ENCODE measurements around the gene SDF4.

The SDF4 gene

DNA sequence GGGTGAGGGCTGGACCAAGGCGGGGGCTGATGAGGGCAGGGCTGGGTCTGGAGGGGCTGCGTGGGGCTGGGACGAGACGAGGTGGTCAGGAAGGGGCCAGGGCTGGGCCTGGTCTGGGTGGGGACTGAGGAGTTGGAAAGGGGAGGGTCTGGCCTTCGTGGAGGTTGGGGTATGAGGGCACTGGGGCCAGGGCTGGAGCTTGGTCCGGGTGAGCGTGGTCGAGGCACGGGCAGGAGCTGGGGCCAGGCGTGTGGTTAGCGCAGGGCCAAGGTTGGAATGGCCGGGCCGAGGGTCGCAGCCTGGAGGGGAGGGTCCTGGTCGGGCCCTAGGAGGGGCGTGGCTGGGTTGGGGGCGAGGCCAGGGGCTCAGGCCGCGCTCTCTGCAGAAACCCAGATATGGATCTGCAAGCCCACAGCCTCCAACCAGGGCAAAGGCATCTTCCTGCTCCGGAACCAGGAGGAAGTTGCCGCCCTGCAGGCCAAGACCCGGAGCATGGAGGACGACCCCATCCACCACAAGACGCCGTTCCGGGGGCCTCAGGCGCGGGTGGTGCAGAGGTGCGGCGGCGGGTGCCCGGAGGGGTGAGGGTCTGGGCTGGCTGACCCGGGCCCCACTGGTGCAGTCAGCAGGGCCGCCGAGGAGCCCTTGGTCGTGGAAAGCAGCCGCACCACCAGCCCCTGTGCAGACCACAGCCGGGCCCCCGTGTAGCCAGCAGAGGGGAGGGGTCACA is 49.1 kb downstream of the SDF4 start:
- no peak for DNase-seq (ENCODE audit: extremely low spot score)
- TF ChIP-seq SUZ12 (IDR thresholded peaks at IDR 0.05): no peak
- no peak for TF ChIP-seq TARDBP (IDR thresholded peaks at IDR 0.05)
- CTCF ChIA-PET: no interaction called here
- POLR2A ChIA-PET: no interaction called here

DNA sequence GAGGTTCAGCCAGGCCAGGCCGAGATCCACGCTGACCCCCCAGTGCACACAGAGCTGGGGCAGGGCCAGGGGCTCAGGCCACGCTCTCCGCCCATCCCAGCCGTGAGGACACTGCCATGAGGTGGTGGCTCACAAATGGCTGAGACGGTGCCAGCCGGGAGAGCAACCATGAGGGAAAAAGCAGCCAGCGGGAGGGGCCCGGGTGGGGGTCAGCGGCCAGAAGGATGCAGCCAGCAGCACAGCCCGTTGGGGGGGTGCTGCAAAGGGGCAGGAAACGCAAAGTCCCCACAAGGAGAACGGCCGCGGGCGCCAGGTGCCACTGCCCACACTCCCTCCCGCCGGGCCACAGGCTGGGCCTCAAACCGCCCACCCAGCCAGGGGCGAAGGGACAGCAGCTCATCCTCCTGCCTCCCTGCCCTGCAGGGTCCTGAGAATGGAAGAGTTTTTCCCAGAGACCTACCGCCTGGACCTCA is 49.8 kb downstream of the SDF4 start:
- no peak for TF ChIP-seq TARDBP (IDR thresholded peaks at IDR 0.05)
- no peak for TF ChIP-seq ZNF384 (IDR thresholded peaks at IDR 0.05)
- no peak for TF ChIP-seq SUZ12 (IDR thresholded peaks at IDR 0.05)
- no peak for TF ChIP-seq ARNT (IDR thresholded peaks at IDR 0.05)
- TF ChIP-seq CTBP1 (IDR thresholded peaks at IDR 0.05; ENCODE audit: borderline replicate concordance): no peak
- no peak for TF ChIP-seq SP1 (IDR thresholded peaks at IDR 0.05)
- TF ChIP-seq BHLHE40 (IDR thresholded peaks at IDR 0.05; ENCODE audit: borderline replicate concordance): no peak
- TF ChIP-seq L3MBTL2 (conservative IDR thresholded peaks at IDR 0.05): no peak
- TF ChIP-seq ELF4 (IDR thresholded peaks at IDR 0.05): no peak
- TF ChIP-seq, protein P1, sequence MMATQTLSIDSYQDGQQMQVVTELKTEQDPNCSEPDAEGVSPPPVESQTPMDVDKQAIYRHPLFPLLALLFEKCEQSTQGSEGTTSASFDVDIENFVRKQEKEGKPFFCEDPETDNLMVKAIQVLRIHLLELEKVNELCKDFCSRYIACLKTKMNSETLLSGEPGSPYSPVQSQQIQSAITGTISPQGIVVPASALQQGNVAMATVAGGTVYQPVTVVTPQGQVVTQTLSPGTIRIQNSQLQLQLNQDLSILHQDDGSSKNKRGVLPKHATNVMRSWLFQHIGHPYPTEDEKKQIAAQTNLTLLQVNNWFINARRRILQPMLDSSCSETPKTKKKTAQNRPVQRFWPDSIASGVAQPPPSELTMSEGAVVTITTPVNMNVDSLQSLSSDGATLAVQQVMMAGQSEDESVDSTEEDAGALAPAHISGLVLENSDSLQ (IDR thresholded peaks at IDR 0.05): no peak
- TF ChIP-seq FOXM1 (IDR thresholded peaks at IDR 0.05; ENCODE audit: borderline replicate concordance): no peak
- no peak for TF ChIP-seq NFRKB (IDR thresholded peaks at IDR 0.05)
- TF ChIP-seq HDGF (IDR thresholded peaks at IDR 0.05; ENCODE audit: borderline replicate concordance): no peak
- TF ChIP-seq FOXA1 (IDR thresholded peaks at IDR 0.05): no peak
- TF ChIP-seq FOXK2 (IDR thresholded peaks at IDR 0.05): no peak
- no peak for TF ChIP-seq LEF1 (IDR thresholded peaks at IDR 0.05; ENCODE audit: borderline replicate concordance)
- ChIA-PET CTCF (no interaction called here), POLR2A (no interaction called here)
- no peak for DNase-seq (ENCODE audit: extremely low spot score)

DNA sequence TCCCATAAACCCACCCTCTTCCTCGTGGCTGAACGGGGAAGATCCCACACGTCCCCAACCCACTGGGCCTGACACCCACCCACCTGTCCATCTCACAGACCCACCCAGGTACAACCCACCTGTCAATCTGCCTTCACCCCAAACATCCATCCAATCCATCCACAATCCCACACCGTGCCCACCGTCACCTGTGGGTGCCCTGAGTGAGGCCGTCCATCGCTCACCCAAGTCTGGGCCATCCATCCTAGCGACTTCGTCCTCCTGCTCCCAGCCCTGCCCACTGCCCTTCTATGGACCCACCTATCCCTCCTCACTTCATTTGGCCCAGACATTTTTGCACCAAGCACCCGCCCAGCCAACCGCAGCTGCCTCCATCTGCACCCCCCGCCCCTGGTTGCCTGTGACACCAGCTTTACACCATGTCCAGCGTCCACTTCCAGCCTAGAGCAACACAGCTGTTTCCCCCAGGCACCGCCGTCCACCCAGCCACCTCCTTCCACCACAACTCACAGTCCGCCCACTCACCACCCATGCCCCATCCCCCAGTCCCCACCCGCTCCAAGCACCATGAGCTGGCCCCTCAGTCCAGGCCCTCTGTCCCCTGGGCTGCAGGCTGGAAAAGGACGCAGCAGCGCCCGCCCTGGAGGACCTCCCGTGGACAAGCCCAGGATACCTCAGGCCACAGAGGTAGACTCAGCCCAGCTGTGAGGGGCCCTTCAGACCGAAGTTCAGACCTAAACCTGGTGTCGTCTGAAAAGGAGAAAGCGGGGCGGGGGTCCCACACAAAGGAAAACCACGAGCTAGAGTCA is 50.5 kb downstream of the SDF4 start:
- CTCF ChIA-PET: no interaction called here
- no peak for DNase-seq (ENCODE audit: extremely low spot score)
- TF ChIP-seq FOXM1 (IDR thresholded peaks at IDR 0.05; ENCODE audit: borderline replicate concordance): no peak
- TF ChIP-seq HDGF (IDR thresholded peaks at IDR 0.05; ENCODE audit: borderline replicate concordance): no peak
- TF ChIP-seq ARNT (IDR thresholded peaks at IDR 0.05): no peak
- no peak for TF ChIP-seq TARDBP (IDR thresholded peaks at IDR 0.05)
- POLR2A ChIA-PET: no interaction called here

DNA sequence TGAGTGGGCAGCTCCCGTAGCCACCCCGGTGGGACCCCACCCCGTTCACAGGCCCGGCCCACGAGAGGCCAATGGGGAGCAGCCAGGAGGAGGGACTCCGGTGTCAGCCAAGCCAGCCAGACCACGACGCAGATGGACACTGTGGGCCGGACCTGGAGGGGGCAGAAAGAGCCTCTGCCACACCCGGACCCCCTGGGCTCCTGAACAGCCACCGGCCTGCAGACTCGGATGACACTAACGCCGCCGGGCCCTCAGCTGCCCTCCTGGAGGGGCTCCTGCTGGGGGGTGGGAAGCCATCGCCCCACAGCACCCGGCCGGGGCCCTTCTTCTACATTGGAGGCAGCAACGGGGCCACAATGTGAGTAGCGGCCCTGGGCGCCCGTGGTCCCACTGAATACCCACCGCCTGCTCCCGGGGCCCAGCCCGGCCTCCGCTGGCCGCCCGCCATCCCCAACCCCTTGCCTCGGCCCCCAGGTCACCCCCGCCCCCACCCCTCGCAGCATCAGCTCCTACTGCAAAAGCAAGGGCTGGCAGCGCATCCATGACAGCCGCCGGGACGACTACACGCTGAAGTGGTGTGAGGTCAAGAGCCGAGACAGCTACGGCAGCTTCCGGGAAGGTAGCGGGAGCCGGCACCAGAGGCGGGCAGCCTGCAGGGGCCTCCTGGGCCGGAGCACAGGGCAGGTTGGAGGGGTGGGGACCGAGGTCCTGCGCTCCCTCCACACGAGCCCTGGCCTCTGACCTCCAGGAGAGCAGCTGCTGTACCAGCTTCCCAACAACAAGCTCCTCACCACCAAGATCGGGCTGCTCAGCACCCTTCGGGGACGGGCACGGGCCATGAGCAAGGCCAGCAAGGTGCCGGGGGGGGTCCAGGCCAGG is 51.6 kb downstream of the SDF4 start:
- POLR2A ChIA-PET: no interaction called here
- DNase-seq (ENCODE audit: extremely low spot score): no peak
- CTCF ChIA-PET: interaction anchor here (0.6 kb wide), 1 partner anchor 51 kb away, joined by 3 read pairs; no protein-coding TSS in a partner anchor
- TF ChIP-seq BHLHE40 (IDR thresholded peaks at IDR 0.05; ENCODE audit: borderline replicate concordance) (no peak), SP1 (IDR thresholded peaks at IDR 0.05) (no peak), L3MBTL2 (conservative IDR thresholded peaks at IDR 0.05) (no peak), SUZ12 (IDR thresholded peaks at IDR 0.05) (no peak), LEF1 (IDR thresholded peaks at IDR 0.05; ENCODE audit: borderline replicate concordance) (no peak), FOXA1 (IDR thresholded peaks at IDR 0.05) (no peak), ZNF384 (IDR thresholded peaks at IDR 0.05) (no peak), ARNT (IDR thresholded peaks at IDR 0.05) (no peak), NFRKB (IDR thresholded peaks at IDR 0.05) (no peak), TARDBP (IDR thresholded peaks at IDR 0.05) (no peak), ELF4 (IDR thresholded peaks at IDR 0.05) (no peak), FOXM1 (IDR thresholded peaks at IDR 0.05; ENCODE audit: borderline replicate concordance) (no peak), HDGF (IDR thresholded peaks at IDR 0.05; ENCODE audit: borderline replicate concordance) (no peak), CTBP1 (IDR thresholded peaks at IDR 0.05; ENCODE audit: borderline replicate concordance) (no peak), FOXK2 (IDR thresholded peaks at IDR 0.05) (no peak)
- TF ChIP-seq, protein P1 (IDR thresholded peaks at IDR 0.05): no peak

DNA sequence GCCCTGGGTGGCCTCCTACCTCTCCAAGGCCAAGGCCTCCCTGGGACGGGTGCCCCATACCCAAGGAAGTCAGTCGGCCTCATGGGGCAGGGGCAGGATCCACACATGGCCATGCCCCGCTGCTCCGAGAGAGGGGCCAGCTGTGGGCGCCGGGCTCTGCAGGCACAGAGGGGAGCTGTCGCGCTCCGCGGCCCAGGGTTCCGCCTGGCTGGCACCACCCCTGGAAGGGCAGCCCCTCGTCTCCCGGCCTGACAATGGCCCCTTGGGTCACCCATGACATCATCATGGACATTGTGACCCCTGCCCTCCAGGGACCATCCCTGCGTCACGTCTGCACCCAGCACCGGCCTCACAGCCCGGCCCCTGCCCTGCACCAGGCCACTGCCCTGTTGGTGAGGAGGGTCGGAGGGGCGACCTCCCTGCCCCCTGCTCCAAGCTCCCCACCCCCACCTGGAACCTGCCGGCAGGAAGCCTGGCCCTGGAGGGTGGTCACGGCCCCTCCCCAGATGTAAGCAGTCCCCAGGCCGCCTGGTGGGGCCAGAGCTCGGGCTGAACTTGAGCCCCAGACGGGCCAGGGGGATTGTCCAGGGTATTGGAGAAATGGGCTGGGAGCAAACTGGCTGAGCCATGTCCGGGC is 52.3 kb downstream of the SDF4 start:
- ChIA-PET CTCF (no interaction called here), POLR2A (no interaction called here)
- TF ChIP-seq ZNF384 (IDR thresholded peaks at IDR 0.05) (no peak), CTBP1 (IDR thresholded peaks at IDR 0.05; ENCODE audit: borderline replicate concordance) (no peak), FOXA1 (IDR thresholded peaks at IDR 0.05) (no peak), ELF4 (IDR thresholded peaks at IDR 0.05) (no peak), LEF1 (IDR thresholded peaks at IDR 0.05; ENCODE audit: borderline replicate concordance) (no peak), FOXM1 (IDR thresholded peaks at IDR 0.05; ENCODE audit: borderline replicate concordance) (no peak), NFRKB (IDR thresholded peaks at IDR 0.05) (no peak)
- TF ChIP-seq, protein P1 (IDR thresholded peaks at IDR 0.05): no peak
- DNase-seq (ENCODE audit: extremely low spot score): no peak
